ENCODE measurements around the gene USP33.
"Not testable (repeated sequence)": the region's sequence is repeated elsewhere in the genome, so short reads cannot be mapped to it uniquely, and the experiment has no call there.

The USP33 gene

GRCh38 chr1:77671836-77672235, 87.8 kb downstream of the USP33 start:
- no peak for DNase-seq

- DNase-seq, result no peak
Observed at GRCh38 chr1:77670330-77670729, 89.3 kb downstream of the USP33 start.

- DNase-seq, result no peak
Observed at GRCh38 chr1:77668924-77669449, 90.7 kb downstream of the USP33 start.

- no peak for DNase-seq
Observed at GRCh38 chr1:77664939-77665516, 94.6 kb downstream of the USP33 start.

- DNase-seq, result no peak
Observed at GRCh38 chr1:77661696-77662095, 98.0 kb downstream of the USP33 start.

GRCh38 chr1:77659879-77660593, 99.6 kb downstream of the USP33 start:
- no peak for DNase-seq

GRCh38 chr1:77658271-77658670, 101.4 kb downstream of the USP33 start:
- no peak for DNase-seq

GRCh38 chr1:77655431-77655974, 104.1 kb downstream of the USP33 start:
- DNase-seq, result no peak

GRCh38 chr1:77652970-77653516, 106.6 kb downstream of the USP33 start:
- DNase-seq, result no peak

- peak; percentile 78 for DNase-seq
Observed at GRCh38 chr1:77652268-77652667, 107.4 kb downstream of the USP33 start.

- no peak for DNase-seq
Observed at GRCh38 chr1:77649127-77649526, 110.5 kb downstream of the USP33 start.

GRCh38 chr1:77646224-77646623, 113.4 kb downstream of the USP33 start:
- DNase-seq, result not testable (repeated sequence)

Data from fibroblast of skin of abdomen (primary cell).